H9 (cell line): ENCODE measurements around the gene UVSSA. TPM values are rescaled to one million over a fixed set of nuclear protein-coding genes. Genes with fewer than 3 reads are reported as not detected.

Experiments used
- DNase-seq: peaks from one replicate; pipeline ENCODE4 v3.0.0-alpha.2; 2017
- H2AFZ ChIP-seq: one replicate; pipeline ENCODE4 v1.6.1; 2013; ENCODE audit warnings: mild to moderate bottlenecking, low read length, control low read depth, moderate library complexity
- H2AK5ac ChIP-seq: 2 replicates; pipeline ENCODE4 v1.6.1; 2013; ENCODE audit warnings: low read length, control low read depth, mixed read lengths; ENCODE audit not compliant: insufficient read length
- H2BK120ac ChIP-seq: one replicate; pipeline ENCODE4 v1.6.1; 2013; ENCODE audit warnings: low read depth, mild to moderate bottlenecking, low read length, control low read depth, inconsistent platforms; ENCODE audit not compliant: poor library complexity, severe bottlenecking
- H2BK12ac ChIP-seq: 2 replicates; pipeline ENCODE4 v1.6.1; 2013; ENCODE audit warnings: low read length, control low read depth, mixed read lengths, low read depth; ENCODE audit not compliant: insufficient read length
- H2BK15ac ChIP-seq: 2 replicates; pipeline ENCODE4 v1.6.1; 2013; ENCODE audit warnings: low read depth, low read length, control low read depth
- H2BK20ac ChIP-seq: one replicate; pipeline ENCODE4 v1.6.1; 2013; ENCODE audit warnings: low read depth, mild to moderate bottlenecking, low read length, control low read depth, inconsistent platforms; ENCODE audit not compliant: poor library complexity, severe bottlenecking
- H2BK5ac ChIP-seq: 2 replicates; pipeline ENCODE4 v1.6.1; 2013; ENCODE audit warnings: low read length, control low read depth, mixed read lengths; ENCODE audit not compliant: insufficient read length
- H3K14ac ChIP-seq: 2 replicates; pipeline ENCODE4 v1.6.1; 2013; ENCODE audit warnings: low read length, control low read depth; ENCODE audit not compliant: insufficient read depth
- H3K18ac ChIP-seq: 2 replicates; pipeline ENCODE4 v1.6.1; 2013; ENCODE audit warnings: low read depth, mild to moderate bottlenecking, mixed read lengths, low read length, control low read depth; ENCODE audit not compliant: insufficient read length
- H3K23ac ChIP-seq: 2 replicates; pipeline ENCODE4 v1.6.1; 2013; ENCODE audit warnings: low read length, control low read depth, mixed read lengths, low read depth; ENCODE audit not compliant: insufficient read length
- H3K23me2 ChIP-seq: 2 replicates; pipeline ENCODE4 v1.6.1; 2013; ENCODE audit warnings: low read depth, mild to moderate bottlenecking, mixed read lengths, low read length, control low read depth; ENCODE audit not compliant: insufficient read length, poor library complexity, severe bottlenecking
- H3K27ac ChIP-seq: 2 replicates; pipeline ENCODE4 v1.5.1; 2013; ENCODE audit warnings: low read length, control low read depth, mixed read lengths, low read depth; ENCODE audit not compliant: insufficient read length
- H3K27me3 ChIP-seq: 2 replicates; pipeline ENCODE4 v1.6.1; 2013; ENCODE audit warnings: low read length, control low read depth, inconsistent platforms; ENCODE audit not compliant: insufficient read depth
- H3K4ac ChIP-seq: 2 replicates; pipeline ENCODE4 v1.6.1; 2013; ENCODE audit warnings: low read depth, mild to moderate bottlenecking, control low read depth, inconsistent platforms, low read length, moderate library complexity
- H3K4me1 ChIP-seq: 2 replicates; pipeline ENCODE4 v1.6.1; 2013; ENCODE audit warnings: low read length, control low read depth, inconsistent platforms; ENCODE audit not compliant: insufficient read depth
- H3K4me2 ChIP-seq: 2 replicates; pipeline ENCODE4 v1.6.1; 2013; ENCODE audit warnings: low read length, control low read depth, mixed read lengths; ENCODE audit not compliant: insufficient read length, insufficient read depth
- H3K56ac ChIP-seq: 2 replicates; pipeline ENCODE4 v1.6.1; 2013; ENCODE audit warnings: low read depth, mild to moderate bottlenecking, mixed read lengths, low read length, control low read depth; ENCODE audit not compliant: insufficient read length
- H3K79me1 ChIP-seq: 2 replicates; pipeline ENCODE4 v1.6.1; 2013; ENCODE audit warnings: low read depth, mild to moderate bottlenecking, moderate library complexity, low read length, control low read depth, inconsistent platforms; ENCODE audit not compliant: insufficient read depth, poor library complexity, severe bottlenecking
- H3K79me2 ChIP-seq: 2 replicates; pipeline ENCODE4 v1.6.1; 2013; ENCODE audit warnings: low read length, control low read depth, inconsistent platforms; ENCODE audit not compliant: insufficient read depth
- H3K9ac ChIP-seq: 2 replicates; pipeline ENCODE4 v1.6.1; 2013; ENCODE audit warnings: low read length, control low read depth, mixed read lengths; ENCODE audit not compliant: insufficient read length; ENCODE audit errors: extremely low read depth
- H3K9me3 ChIP-seq: one replicate; pipeline ENCODE4 v1.6.1; 2013; ENCODE audit warnings: low read depth, low read length, inconsistent platforms; ENCODE audit not compliant: control insufficient read depth
- H3T11ph ChIP-seq: one replicate; pipeline ENCODE4 v1.6.1; 2013; ENCODE audit warnings: mild to moderate bottlenecking, low read length, control low read depth, inconsistent platforms
- H4K20me1 ChIP-seq: one replicate; pipeline ENCODE4 v1.6.1; 2013; ENCODE audit not compliant: control insufficient read depth, insufficient read length, insufficient read depth
- H4K5ac ChIP-seq: 2 replicates; pipeline ENCODE4 v1.6.1; 2013; ENCODE audit warnings: low read depth, mild to moderate bottlenecking, mixed read lengths, low read length, control low read depth; ENCODE audit not compliant: insufficient read length
- H4K8ac ChIP-seq: replicated peaks from 2 replicates; pipeline ENCODE4 v1.6.1; 2013; ENCODE audit warnings: low read length, control low read depth, mixed read lengths, low read depth; ENCODE audit not compliant: insufficient read length
- H4K91ac ChIP-seq: 2 replicates; pipeline ENCODE4 v1.6.1; 2013; ENCODE audit warnings: low read depth, mild to moderate bottlenecking, moderate library complexity, mixed read lengths, low read length, control low read depth; ENCODE audit not compliant: insufficient read length
- H3K27ac Mint-ChIP-seq, 3 experiments: 2 replicates in 2 of 3; 3 replicates in 1 of 3; pipeline ENCODE4 v1.8.0; 2020 to 2021; ENCODE audit warnings: mixed read lengths in 3 of 3, mild to moderate bottlenecking in 1 of 3, moderate library complexity in 1 of 3
- H3K27me3 Mint-ChIP-seq: 2 replicates; pipeline ENCODE4 v1.8.0; 2021; ENCODE audit warnings: low read depth, mild to moderate bottlenecking, moderate library complexity, mixed read lengths
- H3K36me3 Mint-ChIP-seq, 3 experiments: 2 replicates in 2 of 3; 3 replicates in 1 of 3; pipeline ENCODE4 v1.8.0; 2020 to 2021; ENCODE audit warnings: low read depth in 3 of 3, mixed read lengths in 3 of 3; ENCODE audit not compliant: insufficient read depth in 1 of 3
- H3K4me1 Mint-ChIP-seq, 2 experiments: 2 replicates each; pipeline ENCODE4 v1.8.0; 2020; ENCODE audit warnings: mixed read lengths in 2 of 2
- H3K4me3 Mint-ChIP-seq, 2 experiments: 2 replicates in 1 of 2; 3 replicates in 1 of 2; pipeline ENCODE4 v1.8.0; 2020 to 2021; ENCODE audit warnings: mild to moderate bottlenecking in 2 of 2, mixed read lengths in 2 of 2, moderate library complexity in 1 of 2
- H3K9me3 Mint-ChIP-seq, 2 experiments: 2 replicates in 1 of 2; 3 replicates in 1 of 2; pipeline ENCODE4 v1.8.0; 2020; ENCODE audit warnings: mild to moderate bottlenecking in 2 of 2, mixed read lengths in 2 of 2, moderate library complexity in 1 of 2
- WGBS: extraction: QIAGEN DNeasy Blood & Tissue Kit; methylation state at CpG from one replicate; pipeline ENCODE4 v1.1.7; 2013; ENCODE audit warnings: missing lambda C conversion rate, low lambda C conversion rate, mixed read lengths; ENCODE audit not compliant: insufficient read length; ENCODE audit errors: extremely low coverage; 5-methylcytosine and 5-hydroxymethylcytosine counted together
- total RNA-seq: library from RNA; stranded (reverse); gene quantifications from 2 replicates; pipeline ENCODE4 v1.2.1, GENCODE V29; 2021
- TF ChIP-seq, protein P1 (sequence below): fragments of 200-600 bp; sonication (generic); conservative IDR thresholded peaks from 3 replicates; pipeline ENCODE4 v1.8.0; 2021; ENCODE audit warnings: antibody characterized with exemption, mild to moderate bottlenecking

UVSSA gene
- total RNA-seq, 1 experiment from 2014 or later, result 15.9 TPM

DNA sequence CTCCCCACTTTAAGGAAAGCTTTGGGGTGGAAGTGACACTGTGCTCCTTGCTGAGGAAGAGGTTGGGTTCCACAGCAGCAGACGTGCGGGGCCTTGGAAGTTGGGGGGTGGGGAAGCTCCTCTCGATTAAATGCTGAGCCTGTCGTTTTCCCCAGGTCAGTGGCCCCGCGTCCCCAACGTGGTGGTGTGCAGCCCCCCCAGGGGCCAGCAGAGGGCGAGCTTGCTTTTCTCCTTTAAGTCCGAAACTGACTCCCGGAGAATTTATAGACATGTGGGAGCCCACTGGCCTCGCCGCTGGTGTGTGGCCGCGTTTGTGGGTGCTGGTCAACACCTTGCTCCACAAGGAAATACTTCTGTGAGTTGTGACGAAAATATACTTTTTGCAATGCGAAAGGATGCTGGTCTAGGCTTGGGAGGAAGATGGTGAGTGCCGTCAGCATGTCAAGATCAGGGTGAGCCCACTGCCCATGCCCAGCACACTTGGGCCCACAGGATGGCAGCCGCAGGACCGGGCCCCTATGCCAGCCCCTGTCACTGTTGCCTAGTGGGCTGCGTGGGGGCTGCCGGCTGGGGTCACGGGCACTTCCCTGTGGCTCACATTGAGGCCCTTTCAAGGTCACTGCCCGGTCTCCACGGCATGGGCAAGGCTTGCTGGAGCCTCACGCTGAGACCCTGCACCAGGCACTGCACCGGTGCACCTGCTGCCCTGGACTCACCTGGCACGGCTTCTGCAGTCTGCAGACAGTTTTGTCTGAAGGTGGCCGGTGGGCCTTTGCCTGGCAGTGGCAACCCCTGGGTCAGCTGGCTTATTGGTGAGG is 9.4 kb downstream of the UVSSA start:
- Mint-ChIP-seq H3K27me3 (no peaks in the 10 kb centered on the region), H3K27ac (peak overlapping the region in 1 of 3 experiments; percentile 92; a peak in 2 of 7 replicates), H3K9me3 (no peaks in the 10 kb centered on the region; a peak in 1 of 5 replicates), H3K4me3 (no peak overlapping the region), H3K4me1 (peaks cover 3 to 5% of the 10 kb centered on the region in 2 experiments; a peak in 2 of 4 replicates), H3K36me3 (peaks cover 2 to 25% (median 20%) of the 10 kb centered on the region in 3 experiments; a peak in 6 of 7 replicates)
- H2AFZ ChIP-seq, result no peak overlapping the region
- no peak overlapping the region for H3K56ac ChIP-seq
- no peak overlapping the region for H3K9ac ChIP-seq
- H3K27me3 ChIP-seq, result no peaks in the 10 kb centered on the region
- no peak overlapping the region for H3K14ac ChIP-seq
- H2BK12ac ChIP-seq, result no peak overlapping the region
- H3K23me2 ChIP-seq, result no peaks in the 10 kb centered on the region
- H3K79me1 ChIP-seq, result no peaks in the 10 kb centered on the region
- H4K8ac ChIP-seq, result no peak overlapping the region
- H2BK15ac ChIP-seq, result no peak overlapping the region
- WGBS, result no CpG with 5 or more reads among the region's 28 CpGs
- no peak overlapping the region for H3K23ac ChIP-seq
- H3K4me2 ChIP-seq, result no peak overlapping the region
- no peaks in the 10 kb centered on the region for H4K20me1 ChIP-seq
- no peak overlapping the region for H3K27ac ChIP-seq
- H4K5ac ChIP-seq, result no peak overlapping the region
- H2BK120ac ChIP-seq, result no peak overlapping the region
- H3K4me1 ChIP-seq, result no peaks in the 10 kb centered on the region
- TF ChIP-seq, protein P1, sequence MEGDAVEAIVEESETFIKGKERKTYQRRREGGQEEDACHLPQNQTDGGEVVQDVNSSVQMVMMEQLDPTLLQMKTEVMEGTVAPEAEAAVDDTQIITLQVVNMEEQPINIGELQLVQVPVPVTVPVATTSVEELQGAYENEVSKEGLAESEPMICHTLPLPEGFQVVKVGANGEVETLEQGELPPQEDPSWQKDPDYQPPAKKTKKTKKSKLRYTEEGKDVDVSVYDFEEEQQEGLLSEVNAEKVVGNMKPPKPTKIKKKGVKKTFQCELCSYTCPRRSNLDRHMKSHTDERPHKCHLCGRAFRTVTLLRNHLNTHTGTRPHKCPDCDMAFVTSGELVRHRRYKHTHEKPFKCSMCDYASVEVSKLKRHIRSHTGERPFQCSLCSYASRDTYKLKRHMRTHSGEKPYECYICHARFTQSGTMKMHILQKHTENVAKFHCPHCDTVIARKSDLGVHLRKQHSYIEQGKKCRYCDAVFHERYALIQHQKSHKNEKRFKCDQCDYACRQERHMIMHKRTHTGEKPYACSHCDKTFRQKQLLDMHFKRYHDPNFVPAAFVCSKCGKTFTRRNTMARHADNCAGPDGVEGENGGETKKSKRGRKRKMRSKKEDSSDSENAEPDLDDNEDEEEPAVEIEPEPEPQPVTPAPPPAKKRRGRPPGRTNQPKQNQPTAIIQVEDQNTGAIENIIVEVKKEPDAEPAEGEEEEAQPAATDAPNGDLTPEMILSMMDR, result peak; percentile 82
- no peak overlapping the region for H2BK20ac ChIP-seq
- H3K79me2 ChIP-seq, result no peaks in the 10 kb centered on the region
- no peak overlapping the region for H2BK5ac ChIP-seq
- no peak overlapping the region for H2AK5ac ChIP-seq
- DNase-seq, result peak; percentile 74
- H3T11ph ChIP-seq, result no peak overlapping the region
- H3K9me3 ChIP-seq, result no peaks in the 10 kb centered on the region
- H4K91ac ChIP-seq, result no peak overlapping the region
- no peak overlapping the region for H3K4ac ChIP-seq
- H3K18ac ChIP-seq, result no peak overlapping the region
